NCI-H82 (cell line): ENCODE data around the gene PFN1.

ENCODE experiments used
- DNase-seq: peaks from one replicate; lab custom pipeline; 2025; lab: John Stamatoyannopoulos, UW

PFN1 gene

GRCh38 chr17:4896332-4897197 lies 51.8 kb downstream of the PFN1 start:
- no peak for DNase-seq

GRCh38 chr17:4895657-4896331 lies 52.5 kb downstream of the PFN1 start:
- DNase-seq, result peak; percentile 76
